AML-193 (cell line): ENCODE measurements around the gene CALHM6.

ENCODE experiments used
- DNase-seq, 2 experiments: peaks; one replicate each; lab custom pipeline; 2025; lab: John Stamatoyannopoulos, UW

The CALHM6 gene

DNA sequence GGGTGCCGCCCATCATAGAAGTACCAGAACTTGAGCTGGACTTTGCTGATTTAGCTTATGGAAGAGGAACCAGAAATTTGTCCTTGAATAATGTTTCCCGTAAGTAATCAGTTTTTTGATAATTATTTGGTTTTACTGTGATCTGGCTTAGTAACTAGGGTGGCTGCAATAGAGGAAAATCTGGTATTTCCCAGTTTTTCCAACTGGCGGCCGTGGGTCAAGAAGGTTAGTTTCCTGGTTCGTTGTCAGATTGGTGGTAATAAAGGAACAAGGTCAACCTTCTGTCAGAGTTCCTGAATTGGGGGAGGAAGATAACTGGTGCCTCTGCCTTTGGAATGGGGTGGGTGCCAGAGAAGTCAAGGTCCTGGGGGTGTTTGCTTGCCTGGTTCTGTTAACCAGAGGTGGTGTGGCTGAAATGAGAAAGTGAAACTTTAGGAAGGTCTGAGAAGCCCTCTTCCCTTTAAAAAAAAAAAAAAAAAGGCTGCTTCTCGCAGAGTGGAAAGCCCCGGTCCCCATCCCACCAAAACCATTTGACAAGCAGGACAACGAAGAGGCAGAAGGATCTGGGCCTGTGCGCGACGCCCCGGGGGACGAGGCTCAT lies at the start of gene CALHM6:
Gene CALHM6 (plus strand): TSS at position 45 of the 601 bp plus-strand sequence. CDS start 555 bp downstream, at position 600.
- no peak for DNase-seq

DNA sequence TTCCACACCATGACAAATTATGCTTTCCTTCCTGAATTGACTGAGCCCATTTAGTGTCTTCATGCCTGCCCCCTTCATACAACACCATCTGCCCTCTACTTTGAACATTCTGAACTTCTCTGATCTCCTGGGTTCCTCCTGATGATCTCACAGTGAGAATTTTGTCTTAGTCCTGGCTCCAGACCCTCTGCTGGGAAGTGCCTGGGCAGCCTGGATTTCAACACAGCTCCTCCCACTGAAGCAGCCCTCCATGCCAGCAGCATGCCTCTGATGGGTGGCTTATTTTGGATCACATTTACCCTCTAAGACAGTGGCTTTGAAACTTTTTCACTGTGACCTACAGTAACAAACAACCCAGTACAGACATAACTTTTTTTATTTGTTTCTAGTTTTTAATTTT lies 48.9 kb upstream of the CALHM6 start:
- no peak for DNase-seq

DNA sequence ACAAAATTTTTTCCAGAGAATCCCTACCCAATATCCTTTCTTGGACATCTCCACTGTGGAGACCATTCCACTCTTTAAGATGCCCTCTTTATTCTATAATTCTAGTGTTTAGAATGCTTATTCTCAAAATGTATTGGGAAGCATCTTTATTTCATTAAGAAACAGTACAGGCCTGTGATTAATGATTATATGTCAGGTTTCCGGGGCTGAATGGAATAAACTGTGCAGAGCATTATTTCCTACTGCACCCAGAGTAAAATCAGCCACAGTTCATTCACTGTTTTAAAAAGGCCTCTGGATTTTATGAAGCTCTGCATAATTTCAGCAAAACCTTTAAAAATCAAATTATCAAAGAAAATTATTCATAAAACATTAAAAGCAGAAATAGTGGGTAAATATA lies 47.8 kb upstream of the CALHM6 start:
- no peak for DNase-seq

DNA sequence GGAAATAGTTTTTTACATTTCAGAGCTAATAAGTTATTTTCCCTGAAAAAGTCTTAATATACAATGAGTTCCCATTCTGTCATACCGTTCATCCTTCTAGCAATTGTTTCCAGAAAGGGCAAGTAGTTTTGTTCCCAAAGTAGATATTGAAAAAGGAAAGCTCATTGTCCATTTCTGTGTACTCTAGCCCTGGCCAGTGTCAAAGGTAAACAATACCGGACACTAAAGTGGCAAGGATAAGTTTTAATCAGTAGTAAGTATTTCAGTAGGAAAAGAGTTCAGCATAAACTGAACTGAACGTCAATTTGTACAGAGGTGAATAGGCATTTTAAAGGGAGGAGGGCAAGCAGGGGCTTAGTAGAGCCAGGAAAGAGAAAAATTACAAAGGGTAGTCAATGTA lies 43.5 kb upstream of the CALHM6 start:
- DNase-seq = no peak

DNA sequence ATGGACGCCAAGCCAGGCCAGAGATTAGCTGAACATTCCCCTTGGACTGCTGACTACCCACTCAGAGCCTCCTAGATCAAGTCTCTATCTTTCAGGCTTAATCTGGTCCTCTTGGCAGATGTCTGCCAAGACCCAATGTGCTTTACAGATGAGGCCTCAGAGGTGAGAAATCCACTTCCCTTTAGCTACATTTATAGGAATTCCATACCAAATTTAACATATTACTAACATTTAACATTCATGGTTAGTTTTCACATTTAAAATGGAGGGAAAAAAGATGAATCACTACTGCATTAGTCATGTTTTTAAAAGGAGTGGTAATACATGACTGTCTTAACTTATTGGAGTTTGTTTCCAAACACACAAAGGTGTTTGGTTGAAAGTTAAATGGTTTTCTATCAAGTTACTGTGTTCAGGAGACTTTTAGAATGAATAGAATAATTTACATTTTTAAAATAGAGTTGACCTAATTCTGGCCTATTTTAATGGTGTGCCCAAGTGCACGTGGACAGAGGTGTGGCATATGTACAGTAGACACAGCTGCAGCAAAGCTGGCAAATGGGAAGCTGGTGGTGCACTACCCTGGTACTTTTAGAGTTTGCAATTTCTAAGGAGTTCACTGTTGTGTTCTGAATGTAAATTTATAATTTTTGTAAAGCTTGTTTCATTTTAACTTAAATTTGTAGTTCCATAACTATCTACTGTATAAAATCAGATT lies 41.9 kb upstream of the CALHM6 start:
- DNase-seq = no peak

DNA sequence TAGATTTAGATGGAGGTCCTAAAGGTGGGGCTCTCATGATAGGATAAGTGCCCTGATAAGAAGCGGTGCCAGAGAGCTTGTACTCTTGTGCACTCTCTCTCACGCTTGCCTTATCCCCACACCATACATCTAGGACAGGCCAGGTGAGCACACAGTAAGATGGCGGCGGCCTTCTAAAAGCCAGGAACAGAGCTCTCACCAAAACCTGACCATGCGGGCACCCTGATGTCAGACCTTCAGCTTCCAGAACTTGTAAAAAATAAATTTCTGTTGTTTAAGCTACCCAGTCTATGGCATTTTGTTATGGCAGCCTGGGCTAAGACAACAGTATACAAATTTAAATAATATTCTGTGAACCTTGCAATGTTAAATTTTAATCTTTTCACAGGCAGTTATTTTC lies 40.8 kb upstream of the CALHM6 start:
- no peak for DNase-seq

DNA sequence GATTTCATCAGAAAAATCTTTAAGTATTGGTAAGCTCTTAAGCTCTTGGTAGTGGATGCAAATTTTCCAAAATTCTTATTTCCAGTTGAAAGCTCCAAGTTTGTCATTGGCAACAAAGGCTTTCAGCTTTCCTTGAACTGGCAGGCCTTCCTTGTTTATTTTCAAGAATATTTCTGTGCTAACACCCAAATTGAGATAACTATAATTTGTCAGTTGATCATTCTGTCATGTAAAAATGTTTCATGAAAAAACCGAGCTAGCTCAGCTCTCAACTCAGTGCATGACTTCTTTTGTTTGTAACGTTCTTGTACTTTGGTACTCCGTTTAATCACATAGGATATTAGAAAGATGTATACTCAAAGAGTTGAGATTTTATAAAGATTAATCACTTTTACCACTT lies 38.9 kb upstream of the CALHM6 start:
- DNase-seq = no peak

DNA sequence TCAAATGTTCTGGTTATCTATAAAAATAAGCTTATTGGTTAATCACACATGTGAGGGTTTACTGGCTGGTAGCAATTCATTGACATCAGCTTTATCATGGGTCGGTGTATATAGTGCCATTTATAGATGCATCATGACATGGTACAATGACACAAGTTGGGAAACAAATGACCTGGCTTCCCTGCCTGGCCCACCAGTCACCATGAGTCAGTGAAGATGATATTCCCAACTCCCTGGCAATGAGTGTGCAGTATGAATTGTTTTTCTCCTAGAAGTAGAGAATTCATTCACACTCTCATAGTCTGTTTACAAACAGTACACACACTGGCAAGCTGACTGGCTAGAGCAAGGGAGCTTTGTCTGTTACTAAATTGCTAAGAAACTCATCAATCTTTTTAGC lies 37.2 kb upstream of the CALHM6 start:
- no peak for DNase-seq

DNA sequence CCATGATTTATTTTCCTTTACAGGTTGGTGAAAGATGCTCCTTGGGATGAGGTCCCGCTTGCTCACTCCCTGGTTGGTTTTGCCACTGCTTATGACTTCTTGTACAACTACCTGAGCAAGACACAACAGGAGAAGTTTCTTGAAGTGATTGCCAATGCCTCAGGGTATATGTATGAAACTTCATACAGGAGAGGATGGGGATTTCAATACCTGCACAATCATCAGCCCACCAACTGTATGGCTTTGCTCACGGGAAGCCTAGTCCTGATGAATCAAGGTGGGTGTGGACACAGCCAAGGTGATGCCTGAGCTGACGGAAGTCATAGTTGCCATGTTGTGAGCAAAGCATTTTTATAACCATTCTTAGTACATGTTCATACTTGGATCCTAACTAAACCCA lies 34.6 kb upstream of the CALHM6 start:
- DNase-seq = no peak

DNA sequence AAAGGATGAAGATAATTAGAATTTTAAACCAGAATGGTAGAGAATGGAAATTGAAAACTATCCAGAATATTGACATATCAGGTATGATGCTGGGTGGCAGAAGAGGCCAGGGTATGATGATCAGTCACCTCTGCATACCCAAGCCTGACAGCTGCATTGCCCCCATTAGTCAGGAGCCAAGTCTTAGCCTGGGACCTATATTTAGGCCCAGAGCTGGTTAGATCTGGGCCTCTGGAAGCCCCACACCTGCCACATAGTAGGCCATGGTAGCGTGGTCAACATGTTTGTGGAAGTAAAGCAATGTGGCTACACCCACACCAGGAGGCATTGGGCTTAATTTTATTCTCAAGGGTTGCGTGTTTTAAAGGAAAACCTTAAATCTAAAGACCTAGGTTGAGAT lies 32.1 kb upstream of the CALHM6 start:
- DNase-seq = no peak

DNA sequence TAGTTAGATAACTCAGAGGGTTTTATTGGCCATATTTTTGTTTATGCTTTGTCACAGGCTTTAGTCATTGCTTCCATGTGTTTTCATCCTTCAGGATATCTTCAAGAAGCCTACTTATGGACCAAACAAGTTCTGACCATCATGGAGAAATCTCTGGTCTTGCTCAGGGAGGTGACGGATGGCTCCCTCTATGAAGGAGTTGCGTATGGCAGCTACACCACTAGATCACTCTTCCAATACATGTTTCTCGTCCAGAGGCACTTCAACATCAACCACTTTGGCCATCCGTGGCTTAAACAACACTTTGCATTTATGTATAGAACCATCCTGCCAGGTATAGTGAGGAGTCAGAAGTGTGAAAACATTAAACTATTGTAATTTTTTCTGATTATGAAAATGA lies 30.3 kb upstream of the CALHM6 start:
- DNase-seq = no peak

DNA sequence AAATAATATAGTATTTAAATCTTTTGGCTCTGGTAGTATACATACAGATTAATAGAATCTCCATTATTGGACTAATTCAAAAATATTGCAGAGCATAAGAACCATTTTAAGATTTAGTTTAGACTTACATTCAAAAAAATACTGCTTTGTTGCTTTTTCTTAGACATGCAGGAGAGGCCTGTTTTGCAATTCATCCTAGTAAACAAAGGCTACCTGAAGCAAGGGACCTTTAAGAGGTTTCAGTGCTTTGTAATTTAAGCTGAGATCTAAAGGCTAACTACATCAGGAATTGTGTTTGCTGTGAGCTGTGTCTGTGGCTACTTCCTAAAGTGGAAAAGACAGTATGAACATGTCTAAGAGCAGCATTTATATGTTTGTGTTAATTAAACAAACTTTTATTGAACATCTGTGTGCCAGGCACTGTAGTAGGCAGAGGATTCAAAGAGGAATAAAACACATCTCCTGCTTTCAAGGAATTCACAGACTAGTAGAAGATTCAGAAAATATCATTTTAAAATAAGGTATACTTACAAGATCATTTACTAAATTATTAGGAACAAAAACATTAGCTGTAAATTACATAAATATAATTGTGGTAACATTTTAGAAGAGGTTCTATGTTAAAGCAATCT lies 29.1 kb upstream of the CALHM6 start:
- no peak for DNase-seq

DNA sequence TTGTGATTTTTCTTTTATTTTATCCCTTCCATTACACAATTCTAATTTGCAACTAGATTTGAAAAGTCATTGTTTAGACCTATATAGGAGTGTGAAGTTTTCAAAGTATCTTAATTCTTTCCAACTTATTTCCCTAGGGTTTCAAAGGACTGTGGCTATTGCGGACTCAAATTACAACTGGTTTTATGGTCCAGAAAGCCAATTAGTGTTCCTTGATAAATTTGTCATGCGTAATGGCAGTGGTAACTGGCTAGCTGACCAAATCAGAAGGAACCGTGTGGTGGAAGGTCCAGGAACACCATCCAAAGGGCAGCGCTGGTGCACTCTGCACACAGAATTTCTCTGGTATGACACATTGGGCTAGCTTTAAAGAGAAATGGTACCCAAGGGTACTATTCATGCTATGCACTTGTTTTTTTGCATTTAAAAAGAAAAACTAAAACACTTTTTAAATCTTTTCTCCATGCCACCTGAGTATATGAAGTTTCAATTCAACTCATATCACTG lies 27.9 kb upstream of the CALHM6 start:
- no peak for DNase-seq

DNA sequence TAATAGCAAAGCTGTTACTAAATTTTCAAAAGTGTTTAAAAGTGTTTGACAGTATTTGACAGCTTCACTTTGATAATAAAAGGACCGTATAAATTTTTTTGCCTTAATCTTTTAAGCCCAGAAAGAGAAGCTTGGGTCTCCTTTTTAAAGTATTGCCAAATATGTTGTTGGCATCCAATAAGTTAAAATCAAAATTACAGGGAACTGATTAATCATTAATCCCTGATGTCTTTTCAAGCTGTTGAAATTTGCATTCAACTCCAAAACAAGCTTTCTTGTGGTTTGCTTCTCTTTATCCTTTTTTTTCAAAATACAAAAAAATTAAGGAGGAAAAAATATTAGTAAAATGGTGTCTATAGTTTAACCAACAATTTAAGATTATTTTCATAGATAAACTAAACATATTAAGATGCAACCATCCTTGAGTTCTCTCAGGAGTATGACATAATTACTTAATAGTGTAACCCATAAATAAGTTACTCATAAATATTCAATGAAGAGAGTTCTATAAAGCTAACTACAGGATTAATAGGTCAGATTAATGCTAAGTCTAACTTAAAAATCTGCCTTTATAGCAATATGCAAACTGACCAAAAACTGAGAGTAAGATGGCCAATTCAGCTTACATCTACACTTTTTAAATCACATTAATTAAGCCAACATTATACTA lies 27.0 kb upstream of the CALHM6 start:
- DNase-seq = no peak

DNA sequence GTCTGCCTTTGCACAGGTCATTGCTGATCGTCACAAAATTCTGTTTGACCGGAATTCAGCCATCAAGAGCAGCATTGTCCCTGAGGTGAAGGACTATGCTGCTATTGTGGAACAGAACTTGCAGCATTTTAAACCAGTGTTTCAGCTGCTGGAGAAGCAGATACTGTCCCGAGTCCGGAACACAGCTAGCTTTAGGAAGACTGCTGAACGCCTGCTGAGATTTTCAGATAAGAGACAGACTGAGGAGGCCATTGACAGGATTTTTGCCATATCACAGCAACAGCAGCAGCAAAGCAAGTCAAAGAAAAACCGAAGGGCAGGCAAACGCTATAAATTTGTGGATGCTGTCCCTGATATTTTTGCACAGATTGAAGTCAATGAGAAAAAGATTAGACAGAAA lies 24.6 kb upstream of the CALHM6 start:
- DNase-seq = no peak

DNA sequence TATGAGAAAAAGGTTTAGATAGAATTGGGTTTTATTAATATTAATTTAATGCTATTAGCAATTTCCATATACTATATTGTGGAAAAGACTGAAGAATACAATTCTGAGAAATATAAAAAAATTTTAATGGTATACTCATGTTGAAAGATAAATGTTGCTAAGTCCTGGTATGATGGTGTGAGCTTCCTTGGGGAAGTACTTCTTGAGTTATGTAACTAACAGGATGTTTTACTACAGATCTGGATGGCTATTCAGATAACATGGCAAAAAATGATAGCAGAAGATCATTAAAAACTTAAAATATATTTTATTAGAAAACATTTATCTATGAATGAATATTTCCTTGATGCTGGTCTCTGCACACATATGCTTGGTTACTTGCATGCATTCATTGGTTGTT lies 23.5 kb upstream of the CALHM6 start:
- DNase-seq = peak; percentile 43 to 53

DNA sequence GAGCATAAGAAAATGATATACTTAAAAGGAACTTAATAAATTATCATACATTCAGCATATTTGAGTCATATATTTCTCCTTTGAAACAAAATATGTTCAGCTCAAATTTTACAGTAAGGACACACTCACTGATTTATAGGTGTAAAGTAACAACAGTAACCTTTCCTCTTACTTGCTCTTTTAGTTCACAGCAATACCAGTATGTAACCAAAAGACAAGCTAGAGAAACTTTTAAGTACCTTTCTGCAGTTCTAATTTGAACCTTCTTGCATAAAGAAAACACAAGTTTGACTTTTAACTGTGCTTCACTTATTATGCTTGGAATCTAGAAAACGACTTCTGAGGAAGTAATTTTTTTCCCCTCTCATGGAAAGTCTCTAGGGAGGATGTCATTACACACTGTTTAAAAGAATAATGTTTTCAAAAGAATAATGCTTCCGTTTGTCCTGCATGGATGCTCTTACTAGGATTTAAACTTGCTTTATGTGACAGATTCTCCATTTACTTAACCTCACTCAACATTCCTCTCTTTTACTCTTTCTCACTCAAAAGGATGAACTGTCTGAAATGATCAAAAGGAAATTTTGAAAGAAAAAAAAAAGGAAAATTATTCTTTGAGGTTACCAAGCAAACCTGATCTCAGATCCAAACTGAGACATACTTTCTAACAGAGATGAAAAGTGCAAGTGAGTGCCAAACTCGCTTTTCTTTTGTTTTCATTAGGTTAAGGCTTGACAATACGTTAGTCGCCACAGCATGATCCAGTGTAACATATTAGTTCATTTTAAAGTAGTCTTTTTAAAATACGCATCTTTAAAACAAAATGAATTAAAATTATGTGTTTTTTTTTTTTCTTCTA lies 22.4 kb upstream of the CALHM6 start:
- no peak for DNase-seq

DNA sequence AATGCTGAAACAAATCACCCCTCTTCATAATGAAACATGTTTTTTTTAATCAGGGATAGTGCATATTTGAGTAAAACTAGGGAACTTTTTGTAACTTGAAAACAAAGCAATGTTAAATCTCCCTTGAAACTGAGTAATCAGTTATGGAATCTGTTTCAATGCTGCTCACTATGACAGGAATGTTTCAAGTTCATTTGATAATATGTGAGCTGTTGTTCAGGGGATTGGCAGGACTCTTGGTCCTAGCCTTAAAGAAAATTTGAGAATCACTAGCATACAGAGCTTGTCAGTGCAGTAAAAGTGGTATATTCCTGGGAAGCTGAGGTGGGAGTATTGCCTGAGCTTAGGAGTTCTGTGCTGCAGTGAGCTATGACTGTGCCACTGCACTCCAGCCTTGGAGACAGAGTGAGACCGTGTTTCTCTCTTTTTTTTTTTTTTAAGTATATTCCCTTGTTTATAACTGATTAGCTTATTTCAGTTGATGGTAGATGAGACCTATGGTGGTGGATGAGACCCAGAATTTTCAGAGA lies 21.6 kb upstream of the CALHM6 start:
- no peak for DNase-seq

DNA sequence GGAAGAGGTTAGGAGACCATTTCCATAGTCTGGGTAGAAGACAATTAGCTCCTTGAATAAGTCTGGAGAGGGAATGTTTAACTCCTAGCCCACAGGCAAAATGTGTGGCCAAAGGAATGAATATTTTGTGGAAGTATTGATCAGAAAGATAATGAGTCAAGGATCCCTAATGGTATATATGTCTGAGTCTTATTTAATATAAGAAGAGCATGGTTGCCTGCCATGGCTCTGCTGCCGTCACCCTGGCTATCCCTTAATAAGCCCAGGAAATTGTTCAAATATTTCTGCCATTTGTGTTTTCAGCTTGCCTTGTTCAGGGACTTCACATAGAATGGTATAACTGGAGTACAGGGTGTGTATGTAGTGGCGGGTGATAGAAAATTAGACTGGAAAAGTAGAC lies 18.1 kb upstream of the CALHM6 start:
- no peak for DNase-seq

DNA sequence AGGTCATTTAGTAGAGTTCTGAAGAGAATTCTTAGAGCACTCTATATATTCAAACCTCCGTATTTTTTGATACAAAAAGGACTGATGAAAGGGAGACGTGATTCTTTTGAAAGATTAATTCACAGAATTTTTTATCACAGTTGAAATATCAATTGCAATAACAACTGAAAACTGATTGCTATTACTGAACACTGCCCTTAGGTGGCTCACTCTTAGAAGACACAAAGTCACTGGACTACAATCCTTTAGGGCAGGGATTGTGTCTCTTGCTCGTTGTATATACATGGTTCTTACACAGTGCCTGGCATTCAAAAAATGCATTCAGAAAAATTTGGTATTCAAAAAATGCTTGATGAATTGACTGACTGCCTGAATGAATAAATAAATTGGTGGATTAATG lies 17.1 kb upstream of the CALHM6 start:
- peak; percentile 69 to 75 for DNase-seq

DNA sequence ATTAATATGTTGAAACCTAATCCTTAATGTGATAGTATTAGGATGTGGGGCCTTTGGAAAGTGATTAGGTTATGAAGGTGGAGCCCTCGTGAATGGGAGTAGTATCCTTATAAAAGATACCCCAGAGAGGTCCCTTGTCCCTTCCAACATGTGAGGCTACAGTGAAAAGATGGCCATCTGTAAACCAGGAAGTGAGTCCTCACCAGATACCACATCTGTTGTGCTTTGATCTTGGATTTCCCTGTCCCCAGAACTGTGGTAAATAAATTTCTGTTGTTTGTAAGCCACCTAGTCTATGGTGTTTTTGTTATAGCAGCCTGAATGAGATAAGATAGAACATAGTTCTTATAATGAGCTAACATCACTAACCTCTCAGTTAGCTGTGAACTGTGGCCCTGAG lies 16.6 kb upstream of the CALHM6 start:
- no peak for DNase-seq

DNA sequence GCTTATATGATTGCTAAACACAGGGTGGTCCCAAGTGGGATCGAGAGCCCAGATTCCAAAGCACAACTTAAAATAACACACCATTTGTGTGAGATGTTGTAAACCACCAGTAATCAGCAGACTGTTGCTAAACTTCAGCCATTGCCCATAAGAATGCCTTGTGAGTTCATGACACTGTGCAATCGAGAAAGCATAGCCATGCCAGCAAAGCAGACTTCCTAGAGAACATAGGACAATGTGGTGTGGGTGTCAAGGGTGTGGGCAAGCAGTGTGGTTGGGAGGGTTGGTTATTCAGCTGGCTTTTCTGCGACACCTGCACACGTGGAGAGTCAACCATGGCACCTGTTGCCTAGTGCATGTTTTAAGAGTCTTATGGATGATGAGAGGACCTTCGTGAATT lies 16.1 kb upstream of the CALHM6 start:
- no peak for DNase-seq
